ENCODE data around the gene TMEM163.
"Not testable (repeated sequence)": the region's sequence is repeated elsewhere in the genome, so short reads cannot be mapped to it uniquely, and the experiment has no call there.

TMEM163 gene

GRCh38 chr2:134718817-134719814, at the start of gene TMEM163:
Gene TMEM163 (minus strand): TSS chr2:134719000.
- DNase-seq (ENCODE audit: low read depth in 3 of 3, low spot score in 1 of 3), result no peak

- DNase-seq (ENCODE audit: low read depth in 3 of 3, low spot score in 1 of 3), result no peak
These were observed 47.8 kb upstream of the TMEM163 start for GRCh38 chr2:134766583-134766982.

GRCh38 chr2:134765987-134766386, 47.2 kb upstream of the TMEM163 start:
- DNase-seq (ENCODE audit: low read depth in 3 of 3, low spot score in 1 of 3), result no peak

- no peak for DNase-seq (ENCODE audit: low read depth in 3 of 3, low spot score in 1 of 3)
These were observed 45.4 kb upstream of the TMEM163 start for GRCh38 chr2:134764164-134764563.

GRCh38 chr2:134763164-134763710, 44.4 kb upstream of the TMEM163 start:
- DNase-seq (ENCODE audit: low read depth in 3 of 3, low spot score in 1 of 3), result no peak

GRCh38 chr2:134762508-134762907, 43.7 kb upstream of the TMEM163 start:
- no peak for DNase-seq (ENCODE audit: low read depth in 3 of 3, low spot score in 1 of 3)

- no peak for DNase-seq (ENCODE audit: low read depth in 3 of 3, low spot score in 1 of 3)
These were observed 41.6 kb upstream of the TMEM163 start for GRCh38 chr2:134760385-134760784.

GRCh38 chr2:134758633-134759032, 39.8 kb upstream of the TMEM163 start:
- no peak for DNase-seq (ENCODE audit: low read depth in 3 of 3, low spot score in 1 of 3)

GRCh38 chr2:134751981-134752380, 33.2 kb upstream of the TMEM163 start:
- DNase-seq (ENCODE audit: low read depth in 3 of 3, low spot score in 1 of 3), result not testable (repeated sequence)

- DNase-seq (ENCODE audit: low read depth in 3 of 3, low spot score in 1 of 3), result no peak
These were observed 26.7 kb upstream of the TMEM163 start for GRCh38 chr2:134745546-134745945.

GRCh38 chr2:134745023-134745422, 26.2 kb upstream of the TMEM163 start:
- DNase-seq (ENCODE audit: low read depth in 3 of 3, low spot score in 1 of 3), result no peak

- DNase-seq (ENCODE audit: low read depth in 3 of 3, low spot score in 1 of 3), result no peak
These were observed 21.1 kb upstream of the TMEM163 start for GRCh38 chr2:134739879-134740301.

GRCh38 chr2:134739236-134739878, 20.6 kb upstream of the TMEM163 start:
- no peak for DNase-seq (ENCODE audit: low read depth in 3 of 3, low spot score in 1 of 3)

GRCh38 chr2:134738141-134738870, 19.5 kb upstream of the TMEM163 start:
- DNase-seq (ENCODE audit: low read depth in 3 of 3, low spot score in 1 of 3), result no peak

GRCh38 chr2:134737671-134738070, 18.9 kb upstream of the TMEM163 start:
- DNase-seq (ENCODE audit: low read depth in 3 of 3, low spot score in 1 of 3), result no peak

- DNase-seq (ENCODE audit: low read depth in 3 of 3, low spot score in 1 of 3), result no peak
These were observed 17.5 kb upstream of the TMEM163 start for GRCh38 chr2:134736167-134736880.

GRCh38 chr2:134728163-134728562, 9.4 kb upstream of the TMEM163 start:
- no peak for DNase-seq (ENCODE audit: low read depth in 3 of 3, low spot score in 1 of 3)

- DNase-seq (ENCODE audit: low read depth in 3 of 3, low spot score in 1 of 3), result no peak
These were observed 8.6 kb upstream of the TMEM163 start for GRCh38 chr2:134727385-134727784.

- no peak for DNase-seq (ENCODE audit: low read depth in 3 of 3, low spot score in 1 of 3)
These were observed 7.8 kb upstream of the TMEM163 start for GRCh38 chr2:134726645-134727044.

GRCh38 chr2:134725876-134726275, 7.1 kb upstream of the TMEM163 start:
- DNase-seq (ENCODE audit: low read depth in 3 of 3, low spot score in 1 of 3), result no peak

- no peak for DNase-seq (ENCODE audit: low read depth in 3 of 3, low spot score in 1 of 3)
These were observed 5.5 kb upstream of the TMEM163 start for GRCh38 chr2:134724341-134724740.

All from stimulated activated CD4-positive, alpha-beta T cell treated with anti-CD3 and anti-CD28 coated beads, TNF-alpha, amount 100 ng/mL, for 1 hour (primary cell).